HepG2 (cell line): ENCODE data around the gene ANKRD66. TPM values are rescaled to one million over a fixed set of nuclear protein-coding genes. Genes with fewer than 3 reads are reported as not detected.
"Not testable (repeated sequence)": the region's sequence is repeated elsewhere in the genome, so short reads cannot be mapped to it uniquely, and the experiment has no call there.

Experiments used
- ATAC-seq: fragments of 200-7000 bp; cut with Tn5 transposase; 3 replicates; pipeline ENCODE4 v1.9.1; 2020; ENCODE audit warnings: mild to moderate bottlenecking, moderate library complexity
- BruUV-seq: library from RNA; stranded (reverse); fragments of 400-500 nt; replicated peaks from 2 replicates; lab custom pipeline; 2021; lab: Mats Ljungman, UMichigan
- CTCF ChIA-PET: fragments of 300-600 bp; formaldehyde crosslinking; extraction: SDS; loops from one replicate; lab custom pipeline; 2021; ENCODE audit warnings: low total read pairs, inconsistent platforms, low intra/inter-chr PET ratio; lab: Yijun Ruan, JAX
- POLR2A ChIA-PET: fragments of 350-600 bp; sonication (Branson Sonifier 250); formaldehyde crosslinking; loops from one replicate; lab custom pipeline; 2020; ENCODE audit warnings: antibody characterized with exemption, inconsistent platforms; lab: Yijun Ruan, JAX
- DNase-seq: peaks from one replicate; pipeline ENCODE4 v3.0.0-alpha.2; 2015; ENCODE audit warnings: low spot score
- FAIRE-seq: peaks from 3 replicates; lab custom pipeline; 2011; peaks lifted over from hg19 to GRCh38; lab: Jason Lieb, UNC
- H2AFZ ChIP-seq: one replicate; pipeline ENCODE4 v1.6.1; 2011; ENCODE audit warnings: low read length, inconsistent platforms
- H3K27ac ChIP-seq: fragments of 300-600 bp; 3 replicates; pipeline ENCODE4 v1.8.0; 2011; ENCODE audit warnings: mixed run types, mild to moderate bottlenecking, mixed read lengths, low read length, inconsistent platforms; ENCODE audit not compliant: insufficient read depth; ENCODE audit errors: extremely low read length
- H3K27me3 ChIP-seq, 2 experiments: fragments of 200-600 bp in 1 of 2; 2 replicates in 1 of 2; 3 replicates in 1 of 2; pipeline versions ENCODE4 v1.6.0 to v1.8.0; 2011; ENCODE audit warnings: low read length in 2 of 2, mild to moderate bottlenecking in 2 of 2, moderate library complexity in 2 of 2, inconsistent platforms in 1 of 2; ENCODE audit not compliant: insufficient read depth in 2 of 2, control insufficient read depth in 1 of 2
- H3K36me3 ChIP-seq, 2 experiments: fragments of 200-600 bp in 1 of 2; replicated peaks in 1 of 2; 2 replicates in 1 of 2; 3 replicates in 1 of 2; pipeline versions ENCODE4 v1.5.1 to v1.8.0; 2011; ENCODE audit warnings: low read length in 2 of 2, inconsistent platforms in 1 of 2; ENCODE audit not compliant: insufficient read depth in 2 of 2, control insufficient read depth in 1 of 2
- H3K4me1 ChIP-seq: 2 replicates; pipeline ENCODE4 v1.5.1; 2012; ENCODE audit warnings: low read length, inconsistent platforms; ENCODE audit not compliant: insufficient read depth
- H3K4me2 ChIP-seq: 2 replicates; pipeline ENCODE4 v1.6.0; 2011; ENCODE audit warnings: low read depth, low read length, inconsistent platforms
- H3K4me3 ChIP-seq, 3 experiments: fragments of 200-600 bp in 1 of 3; sonication (generic), shearing (Covaris generic) in 1 of 3; replicated peaks in 1 of 3; 2 replicates each; pipeline ENCODE4 v1.5.1; 2011 to 2016; ENCODE audit warnings: low read length in 3 of 3, inconsistent platforms in 2 of 3, low read depth in 2 of 3, mild to moderate bottlenecking in 2 of 3, control low read depth in 1 of 3, mixed read lengths in 1 of 3; ENCODE audit not compliant: insufficient read depth in 1 of 3
- H3K79me2 ChIP-seq: one replicate; pipeline ENCODE4 v1.6.1; 2011; ENCODE audit warnings: low read length, inconsistent platforms; ENCODE audit not compliant: insufficient read depth
- H3K9ac ChIP-seq: 2 replicates; pipeline ENCODE4 v1.6.0; 2011; ENCODE audit warnings: mild to moderate bottlenecking, low read depth, low read length, inconsistent platforms; ENCODE audit not compliant: insufficient read depth
- H3K9me3 ChIP-seq: 2 replicates; pipeline ENCODE4 v1.5.1; 2012; ENCODE audit warnings: mild to moderate bottlenecking, low read length
- H4K20me1 ChIP-seq: 2 replicates; pipeline ENCODE4 v1.6.0; 2011; ENCODE audit warnings: inconsistent platforms, mild to moderate bottlenecking, low read length, moderate library complexity; ENCODE audit not compliant: insufficient read depth
- ARNT ChIP-seq: fragments of 450-650 bp; IDR thresholded peaks from 2 replicates; pipeline ENCODE4 v1.6.1; 2017
- ATM ChIP-seq: fragments of 450-650 bp; IDR thresholded peaks from 2 replicates; pipeline ENCODE4 v1.7.1; 2017; ENCODE audit warnings: mild to moderate bottlenecking, borderline replicate concordance
- CEBPZ ChIP-seq: IDR thresholded peaks from 2 replicates; pipeline ENCODE4 v1.6.1; 2012; ENCODE audit warnings: low read length, improper control_type of control experiment
- MLLT10 ChIP-seq: sonication (generic); formaldehyde crosslinking; IDR thresholded peaks from 2 replicates; pipeline ENCODE4 v1.4.0; 2020; ENCODE audit warnings: missing genetic modification reagents
- NFE2 ChIP-seq: sonication (generic); formaldehyde crosslinking; IDR thresholded peaks from 2 replicates; pipeline ENCODE4 v1.4.0; 2020; ENCODE audit warnings: missing genetic modification reagents
- SRY ChIP-seq: sonication (generic); formaldehyde crosslinking; IDR thresholded peaks from 2 replicates; pipeline ENCODE4 v1.8.0; 2022; ENCODE audit warnings: mild to moderate bottlenecking, missing genetic modification reagents
- TIGD3 ChIP-seq: sonication (generic); formaldehyde crosslinking; IDR thresholded peaks from 2 replicates; pipeline ENCODE4 v1.5.1; 2020; ENCODE audit warnings: mild to moderate bottlenecking, missing genetic modification reagents, borderline replicate concordance
- ZFYVE20 ChIP-seq: sonication (generic); formaldehyde crosslinking; IDR thresholded peaks from 2 replicates; pipeline ENCODE4 v1.8.0; 2023; ENCODE audit warnings: low read depth, mild to moderate bottlenecking, moderate library complexity, missing genetic modification reagents, borderline replicate concordance
- ZNF607 ChIP-seq: sonication (generic); formaldehyde crosslinking; IDR thresholded peaks from 2 replicates; pipeline ENCODE4 v1.5.1; 2020; ENCODE audit warnings: missing genetic modification reagents, mild to moderate bottlenecking, borderline replicate concordance
- ZNF703 ChIP-seq: sonication (generic); formaldehyde crosslinking; IDR thresholded peaks from 2 replicates; pipeline ENCODE4 v1.5.1; 2020; ENCODE audit warnings: missing genetic modification reagents, mild to moderate bottlenecking, moderate library complexity, borderline replicate concordance
- WGBS: methylation state at CpG from one replicate; pipeline ENCODE4 v1.1.6; 2017; ENCODE audit warnings: low lambda C conversion rate; 5-methylcytosine and 5-hydroxymethylcytosine counted together
- in situ Hi-C: cut with HindIII; loops from 2 replicates; pipeline ENCODE4 v1.10.0; 2017; ENCODE audit warnings: low pct_unique_long_range_greater_than_20kb; ENCODE audit not compliant: extremely low pct_ligation_motif_present
- intact Hi-C: fragments of 100-400 bp; cut with micrococcal nuclease; formaldehyde crosslinking; loops from one replicate; pipeline ENCODE4 v1.10.0; 2022; ENCODE audit not compliant: unreplicated experiment
- polyA plus RNA-seq, 8 experiments: library from polyadenylated mRNA; depleted of rRNA in 3 of 8; stranded (reverse) in 7 of 8; unstranded in 1 of 8; fragments of >200 nt; fragmentation: Illumina TruSeq in 4 of 8; extraction: Trizol in 4 of 8; gene quantifications; 2 replicates each; pipeline versions ENCODE4 v1.2.1 to v1.2.3, GENCODE V29; 2011 to 2016; ENCODE audit warnings: low read depth in 4 of 8, missing spikeins in 1 of 8, mixed read lengths in 1 of 8; ENCODE audit not compliant: insufficient read depth in 1 of 8
- total RNA-seq, 5 experiments: library from RNA; depleted of rRNA; stranded (reverse); fragments of >200 nt; fragmentation: Illumina TruSeq; extraction: Trizol; gene quantifications; 2 replicates each; pipeline ENCODE4 v1.2.3, GENCODE V29; 2016; ENCODE audit warnings: low read depth in 1 of 5

Gene ANKRD66
- total and polyA plus RNA-seq, 2 of the 13 experiments (the other 11 are each of a cell fraction or from before 2014, with no cell fraction given): not detected

- Histone ChIP-seq H3K4me3 (no peak overlapping the region), H3K27me3 (no peaks in the 10 kb centered on the region), H3K36me3 (no peaks in the 10 kb centered on the region), H2AFZ (no peak overlapping the region), H3K27ac (no peak overlapping the region), H3K4me2 (no peak overlapping the region), H3K9me3 (no peaks in the 10 kb centered on the region), H4K20me1 (no peaks in the 10 kb centered on the region), H3K79me2 (no peaks in the 10 kb centered on the region), H3K9ac (no peak overlapping the region), H3K4me1 (peaks cover 8% of the 10 kb centered on the region; the same call in 1 of the 2 replicates)
- in situ Hi-C loops: no loop called here
- POLR2A ChIA-PET: no interaction called here
- BruUV-seq: no TSS peak
- intact Hi-C loops: no loop called here
- WGBS: 7% methylated on average over 1 of the region's 1 CpG
- DNase-seq (no peak), FAIRE-seq (no peak), ATAC-seq (no peak)
- no peak for TF ChIP-seq ZNF607 (CRISPR knock-in tag)
- TF ChIP-seq ZNF703 (CRISPR knock-in tag): no peak
- TF ChIP-seq ZFYVE20: no peak
- no peak for TF ChIP-seq ARNT
- no peak for TF ChIP-seq ATM
- no peak for TF ChIP-seq SRY (CRISPR knock-in tag)
- no peak for TF ChIP-seq NFE2
- no peak for TF ChIP-seq CEBPZ
- no peak for TF ChIP-seq TIGD3 (CRISPR knock-in tag)
- no peak for TF ChIP-seq MLLT10 (CRISPR knock-in tag)
- CTCF ChIA-PET: no interaction called here
Observed at GRCh38 chr6:46773201-46773855, 26.6 kb downstream of the ANKRD66 start.

- H3K36me3 ChIP-seq, intact Hi-C loops, H3K27ac ChIP-seq, FAIRE-seq, CTCF ChIA-PET, POLR2A ChIA-PET, in situ Hi-C loops, DNase-seq, H3K79me2 ChIP-seq, H3K4me1 ChIP-seq, BruUV-seq, H3K4me2 ChIP-seq, H3K9ac ChIP-seq, H3K9me3 ChIP-seq, H3K4me3 ChIP-seq, H2AFZ ChIP-seq, H4K20me1 ChIP-seq, H3K27me3 ChIP-seq, ATAC-seq: not testable (repeated sequence)
- 40% methylated on average over 2 of the region's 24 CpGs for WGBS
Observed at GRCh38 chr6:46774736-46775135, 28.0 kb downstream of the ANKRD66 start.
